Activated T-helper 2 cell treated with anti-CD3 and anti-CD28 coated beads, Interferon-gamma antibody, Interleukin-2, Interleukin-4, amounts not matched to agents 10 μg/mL and 5 μg/mL and 100 μg/mL, durations not matched to agents 14 hours and 24 hours and 36 hours (primary cell): Measurements from ENCODE around the gene RPL39. TPM values are rescaled to one million over a fixed set of nuclear protein-coding genes. Genes with fewer than 3 reads are reported as not detected.
A peak's percentile ranks its signal among the peaks of the same experiment; 100 is the strongest.
"Not testable (repeated sequence)": the region's sequence is repeated elsewhere in the genome, so short reads cannot be mapped to it uniquely, and the experiment has no call there.

Experiments
- DNase-seq: peaks from one replicate; pipeline ENCODE4 v3.0.0; 2021; ENCODE audit warnings: low spot score
- H3K27ac Mint-ChIP-seq: one replicate; pipeline ENCODE4 v1.8.0; 2021; ENCODE audit warnings: mixed read lengths
- H3K27me3 Mint-ChIP-seq: one replicate; pipeline ENCODE4 v1.8.0; 2021; ENCODE audit warnings: low read depth, mixed read lengths
- H3K36me3 Mint-ChIP-seq: one replicate; pipeline ENCODE4 v1.8.0; 2021; ENCODE audit warnings: low read depth, mixed read lengths
- H3K4me1 Mint-ChIP-seq: one replicate; pipeline ENCODE4 v1.8.0; 2021; ENCODE audit warnings: low read depth, mixed read lengths
- H3K4me3 Mint-ChIP-seq: one replicate; pipeline ENCODE4 v1.8.0; 2021; ENCODE audit warnings: low read depth, mild to moderate bottlenecking, moderate library complexity, mixed read lengths
- H3K9me3 Mint-ChIP-seq: one replicate; pipeline ENCODE4 v1.8.0; 2021; ENCODE audit warnings: mixed read lengths
- intact Hi-C: fragments of 100-400 bp; cut with micrococcal nuclease; formaldehyde crosslinking; loops from one replicate; pipeline ENCODE4 v1.15.1; 2023
- total RNA-seq: library from RNA; stranded (reverse); gene quantifications from 2 replicates; pipeline ENCODE4 v1.2.3, GENCODE V29; 2022

The RPL39 gene
- total RNA-seq, 1 donor from 2014 or later = 2,137 TPM

- H3K36me3 Mint-ChIP-seq = peaks cover 42% of the 10 kb centered on the region
- peak overlapping the region; percentile 95 for H3K4me3 Mint-ChIP-seq
Measured at GRCh38 chrX:119790977-119791436, 423 bp downstream of the RPL39 start.

GRCh38 chrX:119784747-119785446 lies 6.5 kb downstream of the RPL39 start:
- intact Hi-C loops = no loop called here
- H3K9me3 Mint-ChIP-seq = no peaks in the 10 kb centered on the region
- DNase-seq = peak; percentile 11
- no peak overlapping the region for H3K4me3 Mint-ChIP-seq
- H3K36me3 Mint-ChIP-seq = peaks cover 57% of the 10 kb centered on the region
- H3K27me3 Mint-ChIP-seq = no peaks in the 10 kb centered on the region
- peaks cover 17% of the 10 kb centered on the region for H3K4me1 Mint-ChIP-seq
- peak overlapping the region; percentile 12 for H3K27ac Mint-ChIP-seq

More at GRCh38 chrX:119790977-119791436, 423 bp downstream of the RPL39 start:
- intact Hi-C loops = loop anchor here (1.0 to 5.0 kb wide), 6 partner anchors 34 to 184 kb away; partner anchors contain the start of genes NDUFA1, NKRF, RNF113A and SEPTIN6
- no peak for DNase-seq
- Mint-ChIP-seq H3K4me1 (peaks cover 8% of the 10 kb centered on the region), H3K9me3 (no peaks in the 10 kb centered on the region), H3K27ac (peak overlapping the region; percentile 92), H3K27me3 (no peaks in the 10 kb centered on the region)

- H3K36me3 Mint-ChIP-seq = peaks cover 41% of the 10 kb centered on the region
- no peaks in the 10 kb centered on the region for H3K9me3 Mint-ChIP-seq
- H3K27me3 Mint-ChIP-seq = no peaks in the 10 kb centered on the region
- DNase-seq = no peak
- no peak overlapping the region for H3K27ac Mint-ChIP-seq
- no peak overlapping the region for H3K4me3 Mint-ChIP-seq
- intact Hi-C loops = no loop called here
- peaks cover 14% of the 10 kb centered on the region for H3K4me1 Mint-ChIP-seq
Measured at GRCh38 chrX:119783026-119783425, 8.4 kb downstream of the RPL39 start.

GRCh38 chrX:119778829-119779228 lies 12.6 kb downstream of the RPL39 start:
- H3K36me3 Mint-ChIP-seq = peaks cover 20% of the 10 kb centered on the region
- peaks cover 7% of the 10 kb centered on the region for H3K4me1 Mint-ChIP-seq
- H3K27ac Mint-ChIP-seq = no peak overlapping the region
- H3K9me3 Mint-ChIP-seq = no peaks in the 10 kb centered on the region
- DNase-seq = no peak
- intact Hi-C loops = no loop called here
- no peak overlapping the region for H3K4me3 Mint-ChIP-seq
- no peaks in the 10 kb centered on the region for H3K27me3 Mint-ChIP-seq

GRCh38 chrX:119775517-119776238 lies 15.8 kb downstream of the RPL39 start:
- Mint-ChIP-seq H3K27ac (no peak overlapping the region), H3K4me1 (peaks cover 5% of the 10 kb centered on the region), H3K9me3 (no peaks in the 10 kb centered on the region), H3K4me3 (no peak overlapping the region), H3K36me3 (peaks cover 6% of the 10 kb centered on the region), H3K27me3 (no peaks in the 10 kb centered on the region)
- DNase-seq = no peak
- intact Hi-C loops = no loop called here

- H3K9me3 Mint-ChIP-seq, H3K27me3 Mint-ChIP-seq, H3K4me1 Mint-ChIP-seq, DNase-seq, H3K27ac Mint-ChIP-seq, H3K4me3 Mint-ChIP-seq, intact Hi-C loops: not testable (repeated sequence)
- H3K36me3 Mint-ChIP-seq = peaks cover 16% of the 10 kb centered on the region
Measured at GRCh38 chrX:119769388-119769787, 22.0 kb downstream of the RPL39 start.

GRCh38 chrX:119768436-119768835 lies 23.0 kb downstream of the RPL39 start:
- H3K27me3 Mint-ChIP-seq, intact Hi-C loops, H3K4me1 Mint-ChIP-seq, DNase-seq, H3K9me3 Mint-ChIP-seq, H3K4me3 Mint-ChIP-seq, H3K27ac Mint-ChIP-seq: not testable (repeated sequence)
- H3K36me3 Mint-ChIP-seq = peaks cover 16% of the 10 kb centered on the region

GRCh38 chrX:119763836-119764387 lies 27.5 kb downstream of the RPL39 start:
- Mint-ChIP-seq H3K4me3 (no peak overlapping the region), H3K27ac (no peak overlapping the region), H3K4me1 (peaks cover 12% of the 10 kb centered on the region), H3K27me3 (no peaks in the 10 kb centered on the region), H3K9me3 (no peaks in the 10 kb centered on the region), H3K36me3 (peaks cover 3% of the 10 kb centered on the region)
- intact Hi-C loops = no loop called here
- no peak for DNase-seq

- peaks cover 12% of the 10 kb centered on the region for H3K4me1 Mint-ChIP-seq
- no peaks in the 10 kb centered on the region for H3K9me3 Mint-ChIP-seq
- H3K4me3 Mint-ChIP-seq = no peak overlapping the region
- DNase-seq = no peak
- H3K27me3 Mint-ChIP-seq = no peaks in the 10 kb centered on the region
- intact Hi-C loops = no loop called here
- no peak overlapping the region for H3K27ac Mint-ChIP-seq
- H3K36me3 Mint-ChIP-seq = no peaks in the 10 kb centered on the region
Measured at GRCh38 chrX:119763181-119763580, 28.2 kb downstream of the RPL39 start.

- Mint-ChIP-seq H3K27me3 (no peaks in the 10 kb centered on the region), H3K9me3 (no peaks in the 10 kb centered on the region), H3K36me3 (no peaks in the 10 kb centered on the region), H3K27ac (no peak overlapping the region), H3K4me1 (peaks cover 14% of the 10 kb centered on the region), H3K4me3 (no peak overlapping the region)
- no peak for DNase-seq
- intact Hi-C loops = no loop called here
Measured at GRCh38 chrX:119762718-119763117, 28.7 kb downstream of the RPL39 start.

- Mint-ChIP-seq H3K4me1 (peaks cover 37% of the 10 kb centered on the region), H3K9me3 (no peaks in the 10 kb centered on the region), H3K27me3 (no peaks in the 10 kb centered on the region), H3K27ac (no peak overlapping the region), H3K4me3 (no peak overlapping the region), H3K36me3 (peaks cover 2% of the 10 kb centered on the region)
- intact Hi-C loops = no loop called here
- no peak for DNase-seq
Measured at GRCh38 chrX:119760026-119760877, 31.2 kb downstream of the RPL39 start.

- peaks cover 45% of the 10 kb centered on the region for H3K4me1 Mint-ChIP-seq
- H3K4me3 Mint-ChIP-seq = peak overlapping the region; percentile 60
- no peak for DNase-seq
- H3K9me3 Mint-ChIP-seq = no peaks in the 10 kb centered on the region
- H3K27ac Mint-ChIP-seq = no peak overlapping the region
- no peaks in the 10 kb centered on the region for H3K27me3 Mint-ChIP-seq
- intact Hi-C loops = loop anchor here (10.0 kb wide), 1 partner anchor 245 kb away; no protein-coding TSS in a partner anchor
- H3K36me3 Mint-ChIP-seq = peaks cover 2% of the 10 kb centered on the region
Measured at GRCh38 chrX:119759248-119759766, 32.1 kb downstream of the RPL39 start.
